GM19397 (cell line): Measurements from ENCODE around the gene FAM180B.

Experiments
- ATAC-seq: cut with Tn5 transposase; IDR thresholded peaks from one replicate; pipeline ENCODE4 v1.9.1; 2021; ENCODE audit warnings: mild to moderate bottlenecking, moderate library complexity; ENCODE audit not compliant: unreplicated experiment

Gene FAM180B

DNA sequence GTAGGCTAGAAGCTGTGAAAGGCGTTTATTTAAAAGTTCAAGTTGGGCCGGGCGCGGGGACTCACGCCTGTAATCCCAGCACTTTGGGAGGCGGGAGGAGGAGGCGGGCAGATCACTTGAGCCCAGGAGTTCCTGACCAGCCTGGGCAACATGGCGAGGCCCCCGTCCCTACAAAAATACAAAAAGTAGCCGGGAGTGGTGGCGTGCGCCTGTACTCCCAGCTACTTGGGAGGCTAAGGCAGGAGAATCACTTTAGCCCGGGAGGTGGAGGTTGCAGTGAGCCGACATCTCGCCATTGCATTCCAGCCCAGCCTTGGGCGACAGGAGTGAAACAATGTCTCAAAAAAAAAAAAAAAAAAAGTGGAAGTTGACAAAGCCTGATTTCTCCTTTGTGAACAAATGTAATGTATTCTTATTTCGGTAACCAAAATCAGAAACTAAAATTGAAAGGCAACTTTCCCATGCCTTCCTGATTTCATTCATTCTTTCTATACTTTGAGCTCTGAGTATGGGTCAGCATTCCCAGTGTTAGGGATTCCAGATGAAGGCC is 20.3 kb upstream of the FAM180B start:
- no peak for ATAC-seq

DNA sequence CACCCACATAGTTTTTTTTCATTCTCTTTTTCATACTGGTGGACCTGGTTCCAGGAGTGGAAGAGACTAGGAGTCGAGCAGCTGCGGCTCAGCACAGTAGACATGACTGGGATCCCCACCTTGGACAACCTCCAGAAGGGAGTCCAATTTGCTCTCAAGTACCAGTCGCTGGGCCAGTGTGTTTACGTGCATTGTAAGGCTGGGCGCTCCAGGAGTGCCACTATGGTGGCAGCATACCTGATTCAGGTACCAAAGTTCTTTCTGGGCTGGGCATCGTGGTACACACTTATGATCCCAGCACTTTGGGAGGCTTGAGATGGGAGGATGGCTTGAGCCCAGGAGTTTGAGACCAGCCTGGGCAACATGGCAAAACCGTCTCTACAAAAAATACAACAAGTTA is 16.8 kb upstream of the FAM180B start:
- ATAC-seq: no peak

DNA sequence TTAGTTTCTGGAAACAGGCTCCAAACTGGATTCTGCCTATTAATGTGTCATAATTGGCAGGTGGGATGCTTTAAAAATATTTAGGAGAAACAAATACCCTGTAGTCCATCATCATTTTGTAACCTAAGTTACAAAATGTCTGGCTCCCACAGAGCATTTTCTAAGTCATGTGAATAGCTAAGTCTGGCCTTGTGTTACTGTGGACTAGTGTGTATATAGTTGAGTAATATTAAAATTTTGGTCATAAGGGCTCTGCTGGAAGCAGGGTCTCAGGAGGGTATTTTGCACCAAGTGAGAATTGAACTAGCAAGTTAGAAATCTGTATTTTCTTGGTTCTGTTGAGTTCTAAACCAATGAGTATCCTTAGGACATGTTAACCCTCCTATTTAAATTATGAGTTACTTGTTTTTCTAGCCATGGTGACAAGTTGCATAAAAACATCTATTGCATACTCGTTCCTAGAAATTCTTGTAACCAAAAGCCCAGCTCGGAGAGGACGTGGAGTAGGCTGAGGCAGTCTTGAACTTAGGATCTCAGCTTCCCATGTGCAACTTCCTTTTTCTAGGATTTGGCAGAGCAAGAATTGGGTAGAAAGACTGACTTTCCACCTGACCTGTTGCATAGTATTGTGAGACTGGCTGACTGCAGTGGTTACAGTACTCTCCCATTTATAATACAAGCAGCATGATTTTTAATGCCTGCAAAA is 15.7 kb upstream of the FAM180B start:
- ATAC-seq: no peak

DNA sequence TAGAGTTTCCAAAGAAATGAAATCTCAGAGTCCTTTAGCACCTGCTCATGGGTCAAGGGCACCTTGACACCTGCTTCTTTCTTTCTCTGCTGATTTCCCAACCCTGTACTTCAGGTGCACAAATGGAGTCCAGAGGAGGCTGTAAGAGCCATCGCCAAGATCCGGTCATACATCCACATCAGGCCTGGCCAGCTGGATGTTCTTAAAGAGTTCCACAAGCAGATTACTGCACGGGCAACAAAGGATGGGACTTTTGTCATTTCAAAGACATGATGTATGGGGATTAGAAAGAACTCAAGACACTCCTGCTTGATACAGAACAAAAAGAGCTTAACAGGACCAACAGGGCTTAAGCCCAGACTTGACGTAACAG is 15.1 kb upstream of the FAM180B start:
- ATAC-seq: no peak

DNA sequence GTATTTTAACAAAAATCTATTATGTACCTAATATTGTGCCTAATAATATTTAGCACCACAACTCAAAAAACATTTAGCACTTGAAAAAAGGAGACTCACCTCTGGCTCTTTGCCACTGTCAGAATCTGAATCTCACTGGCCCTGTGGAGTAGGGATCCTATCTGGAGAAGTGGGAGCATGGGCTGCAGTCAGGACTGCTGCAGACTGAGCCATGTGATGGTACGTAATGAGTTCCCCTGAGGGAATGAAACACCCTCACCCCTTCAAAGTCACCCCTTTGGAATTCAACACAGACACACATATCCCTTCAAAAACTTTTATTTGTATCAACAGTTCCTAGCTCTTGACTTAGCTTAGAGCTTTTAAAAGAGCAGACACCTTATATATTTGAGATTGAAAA is 14.6 kb upstream of the FAM180B start:
- ATAC-seq: no peak

DNA sequence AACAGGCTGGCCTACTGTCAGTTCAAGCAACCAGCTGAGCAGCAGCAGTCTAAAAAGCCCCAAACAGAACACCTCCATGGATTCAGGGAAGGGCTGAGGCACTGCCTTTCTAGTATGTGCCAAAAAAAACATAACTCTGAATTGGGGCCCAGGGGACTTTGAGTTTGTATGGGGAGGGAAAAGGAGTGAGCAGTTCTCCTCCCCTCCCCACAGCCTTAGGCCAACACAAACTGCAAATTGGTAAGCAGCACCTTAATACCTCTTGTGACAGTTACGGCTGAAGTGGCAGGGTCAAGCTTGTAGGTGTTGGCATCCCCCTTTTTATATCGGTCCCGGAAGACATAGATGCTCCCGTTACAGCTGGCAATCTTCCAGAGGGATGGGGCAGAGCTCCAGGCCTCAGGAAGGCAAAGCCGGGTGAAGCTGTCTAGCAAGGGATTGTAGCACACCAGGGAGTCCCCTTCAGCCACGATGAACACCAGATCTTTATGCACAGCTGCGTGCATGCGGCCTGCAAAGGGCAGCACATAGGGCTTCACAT is 13.7 kb upstream of the FAM180B start:
- no peak for ATAC-seq

DNA sequence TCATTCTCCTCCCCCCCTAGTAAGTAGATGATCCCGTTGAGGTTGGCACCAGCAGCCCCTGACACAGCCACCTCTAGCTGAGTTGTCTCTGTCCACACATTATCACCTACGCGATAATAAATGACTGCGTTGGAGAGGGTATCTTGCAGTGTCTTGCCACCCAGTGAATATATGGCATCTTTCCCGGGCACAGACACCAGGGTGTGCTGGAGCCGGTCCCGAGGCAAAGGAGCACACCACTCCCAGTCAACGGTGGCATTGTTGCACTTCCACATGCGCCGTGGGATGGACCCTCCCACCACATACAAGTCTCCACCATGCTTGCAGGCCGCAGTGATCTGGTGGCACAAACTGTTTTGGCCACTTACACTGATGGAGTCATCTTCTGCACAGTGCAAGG is 13.2 kb upstream of the FAM180B start:
- ATAC-seq: no peak

DNA sequence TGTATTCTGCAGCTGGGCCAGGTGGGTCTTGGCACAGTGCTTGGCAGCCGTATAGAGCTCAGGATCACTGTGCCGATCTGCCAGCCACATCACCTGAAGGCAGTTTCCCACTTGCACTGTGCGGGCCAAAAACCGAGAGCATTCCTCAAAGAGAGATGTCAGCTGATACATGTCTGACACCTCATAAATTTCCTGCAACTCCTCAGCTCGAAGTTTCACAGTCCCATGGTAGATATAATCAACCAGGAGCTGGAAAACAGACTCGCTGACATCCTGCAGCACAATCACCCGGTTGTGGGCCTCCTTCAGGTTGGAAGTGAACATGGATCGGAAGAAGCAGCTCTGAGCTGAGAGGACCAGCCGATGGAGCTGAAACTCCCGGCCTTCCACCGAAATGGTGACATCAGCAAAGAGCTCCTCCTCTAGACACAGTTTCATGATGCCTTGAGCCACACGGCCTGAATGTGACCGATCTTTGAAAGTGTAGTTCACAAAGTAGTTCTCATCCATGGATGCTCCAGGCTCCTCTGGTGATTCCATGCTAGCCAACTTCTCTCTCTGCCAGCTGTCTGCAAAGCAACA is 8.9 kb upstream of the FAM180B start:
- no peak for ATAC-seq

DNA sequence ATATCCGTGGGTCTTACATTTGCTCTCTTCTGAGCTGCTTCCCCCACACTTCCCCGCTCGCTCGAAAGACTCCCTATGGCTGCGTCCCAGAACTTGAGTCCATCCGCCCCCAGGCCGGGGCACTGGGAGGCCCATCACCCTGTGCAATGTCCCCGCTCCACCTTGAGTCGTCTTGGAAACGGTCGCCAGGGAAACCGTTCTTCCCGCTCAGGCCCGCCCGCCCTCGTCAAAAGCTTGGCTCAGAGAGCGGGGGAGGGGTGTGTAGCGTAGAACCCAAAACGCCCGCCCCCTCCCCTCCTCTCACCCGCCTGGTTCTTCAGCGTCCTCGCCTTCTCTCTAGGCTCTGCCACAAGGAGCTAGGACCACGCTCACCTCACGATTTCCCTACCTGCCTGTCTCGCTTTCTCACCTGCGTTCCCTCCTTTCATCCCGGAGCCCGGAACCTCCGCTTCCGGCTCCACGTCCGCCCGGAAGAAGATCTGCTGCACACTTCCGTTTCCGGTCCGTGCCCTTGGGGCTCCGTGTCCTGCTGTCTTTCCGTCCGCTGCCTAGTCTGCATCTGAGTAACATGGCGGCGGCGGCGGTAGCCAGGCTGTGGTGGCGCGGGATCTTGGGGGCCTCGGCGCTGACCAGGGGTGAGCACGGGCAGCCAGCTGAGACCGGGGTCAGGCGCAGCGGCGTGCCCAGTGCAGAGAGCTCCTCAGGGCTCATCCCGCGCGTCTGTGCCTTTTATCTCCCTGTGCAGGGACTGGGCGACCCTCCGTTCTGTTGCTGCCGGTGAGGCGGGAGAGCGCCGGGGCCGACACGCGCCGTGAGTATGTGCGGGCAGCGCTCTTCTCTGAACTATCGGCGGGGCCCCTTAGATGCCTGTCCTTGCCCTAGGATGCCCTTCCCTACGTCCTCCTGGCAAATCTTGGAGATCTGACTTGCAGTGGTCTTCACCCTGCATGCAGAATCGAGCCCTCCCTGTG is 7.7 kb upstream of the FAM180B start, which contains the start of the genes KBTBD4 and NDUFS3:
TSS of gene KBTBD4 (minus strand) at position 447 of the 971 bp plus-strand sequence. CDS start at position 428, 19 bp downstream.
TSS of gene NDUFS3 (plus strand) at position 551 of the 971 bp plus-strand sequence. CDS start at position 569, 18 bp downstream.
- ATAC-seq: peak; percentile 93

DNA sequence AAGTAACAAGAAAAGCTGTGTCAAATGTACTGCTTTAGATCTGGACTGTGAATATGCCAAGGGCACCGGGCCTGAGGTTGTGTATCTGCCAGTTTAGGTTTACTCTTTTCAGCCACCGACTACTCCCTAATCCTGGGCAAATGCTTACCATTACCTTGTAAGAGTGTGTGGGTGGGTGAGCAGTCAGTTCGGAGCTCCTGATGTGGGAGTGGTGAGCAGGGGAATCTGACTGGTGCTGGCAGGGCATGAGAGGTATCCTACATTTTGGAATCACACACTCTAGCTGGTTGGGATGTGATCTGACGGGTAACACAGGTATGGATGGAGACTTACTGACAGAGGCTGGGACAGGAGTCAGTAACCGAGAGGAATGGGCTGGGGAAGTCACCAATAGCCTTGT is 2.6 kb upstream of the FAM180B start:
- no peak for ATAC-seq

DNA sequence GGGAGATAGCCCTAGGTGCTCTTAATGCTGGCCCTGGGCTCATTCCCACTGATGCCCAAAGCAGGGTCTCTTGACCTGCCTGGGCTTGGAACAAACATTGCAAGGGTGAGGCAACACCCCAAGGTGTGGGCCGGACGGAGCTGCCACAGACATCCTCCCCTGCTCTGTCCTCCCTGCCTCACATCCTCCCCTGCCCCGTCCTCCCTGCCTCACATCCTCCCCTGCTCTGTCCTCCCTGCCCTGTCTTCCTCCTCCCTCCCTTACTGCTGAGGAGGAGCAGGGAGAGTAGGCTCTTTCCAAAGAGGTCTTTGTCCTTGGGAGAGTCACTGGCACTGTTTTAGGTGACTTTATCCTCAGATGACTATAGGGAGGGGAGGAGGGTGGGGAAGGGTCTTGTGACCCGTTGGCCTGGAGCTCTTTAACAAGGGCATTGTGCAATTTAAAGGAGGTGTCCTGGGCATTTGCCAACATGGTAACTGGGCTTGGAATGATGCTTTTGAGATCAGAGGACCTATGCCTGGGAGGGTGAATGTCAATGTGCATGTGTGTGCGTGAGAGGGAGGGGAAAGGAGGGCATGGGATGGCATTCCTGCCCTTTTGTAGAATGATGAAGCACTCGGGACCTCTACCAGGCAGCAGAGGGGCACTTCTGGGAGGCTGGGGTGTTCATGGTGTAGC is 700 bp downstream of the FAM180B start:
- no peak for ATAC-seq

DNA sequence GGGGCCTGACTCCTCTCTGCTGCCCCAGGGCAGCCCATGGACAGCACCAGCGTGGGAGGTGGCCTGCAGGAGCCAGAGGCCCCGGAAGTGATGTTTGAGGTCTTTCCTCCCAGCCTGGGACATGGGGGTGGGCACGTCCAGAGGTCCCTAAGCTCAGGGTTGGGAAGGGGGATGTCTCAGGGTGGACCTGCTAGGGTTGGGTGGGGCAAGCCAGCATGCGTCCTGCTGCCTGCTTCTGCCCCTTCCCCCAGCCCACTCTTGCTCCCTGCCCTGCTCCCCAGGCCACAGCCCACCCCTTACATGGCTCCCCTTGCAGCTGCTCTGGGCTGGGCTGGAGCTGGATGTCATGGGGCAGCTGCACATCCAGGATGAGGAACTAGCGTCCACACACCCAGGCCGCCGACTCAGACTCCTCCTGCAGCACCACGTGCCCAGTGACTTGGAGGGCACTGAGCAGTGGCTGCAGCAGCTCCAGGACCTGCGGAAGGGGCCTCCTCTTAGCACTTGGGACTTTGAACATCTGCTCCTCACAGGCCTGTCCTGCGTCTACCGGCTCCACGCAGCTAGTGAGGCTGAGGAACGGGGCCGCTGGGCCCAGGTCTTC is 1.3 kb downstream of the FAM180B start:
- no peak for ATAC-seq

DNA sequence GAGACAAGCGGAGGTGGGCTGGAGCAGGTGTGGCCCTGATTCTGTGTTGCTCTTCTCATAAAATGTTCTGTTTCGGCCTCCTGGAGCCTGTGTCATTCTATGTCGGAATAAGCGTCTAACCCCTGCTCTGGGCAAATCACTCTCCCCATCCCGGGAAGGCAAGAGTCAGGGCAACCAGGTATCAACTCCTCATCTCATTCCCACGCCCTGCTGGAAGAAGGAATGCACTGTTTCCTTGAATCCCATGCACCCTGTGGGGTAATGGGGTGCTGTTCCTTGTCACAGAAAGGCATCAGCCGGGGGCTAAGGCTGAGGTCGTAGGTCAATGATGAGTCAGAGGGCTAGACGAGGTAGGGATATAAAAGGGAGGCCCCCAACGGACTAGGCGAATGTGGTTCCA is 2.6 kb downstream of the FAM180B start:
- ATAC-seq: no peak

DNA sequence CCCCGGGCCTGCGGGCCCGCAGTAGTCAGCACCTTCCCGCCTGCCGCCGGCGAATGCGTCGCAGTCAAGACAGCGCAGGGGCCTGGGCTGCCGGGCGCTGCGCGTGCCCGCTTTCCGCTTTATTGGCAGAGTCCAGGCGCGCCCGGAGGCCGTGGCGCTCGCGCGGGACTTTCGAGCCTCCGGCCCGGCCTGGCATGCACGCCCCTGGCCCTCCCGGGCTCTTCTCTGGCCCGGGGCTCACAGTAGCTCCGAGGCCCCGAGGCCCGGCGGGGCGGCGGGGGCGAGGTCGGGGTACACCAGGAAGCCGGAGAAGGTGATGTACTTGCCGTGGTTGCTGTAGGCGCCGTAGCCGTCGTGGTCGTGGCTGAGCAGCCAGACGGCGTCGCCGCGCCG is 3.1 kb downstream of the FAM180B start:
- ATAC-seq: no peak

DNA sequence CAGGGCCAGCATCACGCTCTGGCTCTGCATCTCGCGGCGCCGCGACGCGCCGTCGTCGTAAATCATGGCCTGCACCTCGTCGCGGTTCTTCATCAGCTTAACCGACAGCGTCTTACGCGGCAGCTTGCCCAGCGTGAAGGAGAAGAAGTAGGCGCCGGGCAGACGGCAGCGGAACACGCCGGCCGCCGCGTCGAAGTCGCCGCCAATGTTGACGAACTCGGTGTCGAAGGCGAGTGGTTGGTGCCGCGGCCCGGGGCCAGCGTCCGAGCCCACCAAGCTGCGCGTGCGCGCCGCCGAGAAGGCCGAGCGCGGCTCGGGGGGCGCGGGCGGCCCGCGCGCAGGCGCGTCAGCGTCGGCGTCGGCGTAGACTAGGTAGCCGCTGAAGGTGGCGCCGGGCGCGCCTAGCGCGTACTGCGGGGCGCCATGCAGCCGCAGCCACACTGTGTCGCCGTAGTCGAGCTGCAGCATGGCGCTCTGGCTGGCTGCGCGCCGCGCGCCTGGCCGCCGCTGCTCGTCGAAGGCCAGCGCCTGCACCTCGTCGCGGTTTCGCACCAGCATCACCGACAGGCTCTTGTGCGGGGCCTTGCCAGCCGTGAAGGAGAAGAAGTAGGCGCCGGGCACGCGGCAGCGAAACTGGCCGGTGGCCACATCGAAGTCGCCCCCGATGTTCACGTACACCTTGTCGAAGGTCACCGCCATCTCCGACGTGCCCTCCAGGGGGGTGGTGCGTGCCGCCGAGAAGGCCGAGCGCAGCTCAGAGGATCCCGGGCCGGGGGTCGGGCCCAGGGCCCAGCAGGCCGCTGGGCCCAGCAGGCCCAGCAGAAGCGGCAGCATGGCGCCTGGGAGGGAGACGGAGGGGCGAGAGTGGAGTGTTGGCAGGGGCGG is 3.7 kb downstream of the FAM180B start:
- no peak for ATAC-seq

DNA sequence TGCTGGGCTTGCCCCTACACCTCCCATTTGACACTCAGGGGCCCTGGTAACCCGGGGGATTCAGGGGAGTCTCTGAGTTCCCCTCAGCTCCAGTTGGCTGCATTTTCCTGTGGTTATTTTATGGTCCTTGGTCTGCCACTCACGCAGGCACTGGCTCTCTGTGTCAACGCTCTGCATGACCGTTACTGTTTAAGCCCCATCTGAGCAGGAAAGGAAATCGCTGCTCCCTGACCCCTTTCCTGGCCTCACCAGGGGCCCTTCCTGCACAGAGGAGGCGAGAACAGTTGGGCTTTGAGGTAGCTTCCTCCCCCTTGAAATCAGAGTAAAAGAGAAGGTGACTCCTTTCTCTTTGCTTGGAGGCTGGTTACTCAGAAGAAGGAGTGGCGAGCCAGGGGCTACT is 5.3 kb downstream of the FAM180B start:
- ATAC-seq: no peak

DNA sequence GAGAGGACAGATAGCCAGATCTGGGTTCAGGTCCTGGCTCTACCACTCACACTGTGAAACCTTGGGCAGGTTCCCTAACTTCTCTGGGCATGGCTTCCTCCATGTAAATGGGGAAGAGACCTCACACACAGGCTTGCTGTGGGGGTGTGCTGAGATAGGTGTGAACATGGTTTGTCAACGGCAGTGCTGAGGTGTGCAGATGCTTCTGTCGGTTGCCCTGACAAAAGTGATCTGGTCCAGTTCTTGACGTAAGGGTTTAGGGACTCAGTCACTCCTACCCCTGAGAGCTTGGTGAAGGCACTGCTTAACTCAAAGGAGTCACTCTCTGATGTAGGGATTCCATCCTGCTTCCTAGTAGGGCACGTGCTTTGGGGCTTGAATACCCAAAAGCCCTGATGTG is 5.8 kb downstream of the FAM180B start:
- no peak for ATAC-seq

DNA sequence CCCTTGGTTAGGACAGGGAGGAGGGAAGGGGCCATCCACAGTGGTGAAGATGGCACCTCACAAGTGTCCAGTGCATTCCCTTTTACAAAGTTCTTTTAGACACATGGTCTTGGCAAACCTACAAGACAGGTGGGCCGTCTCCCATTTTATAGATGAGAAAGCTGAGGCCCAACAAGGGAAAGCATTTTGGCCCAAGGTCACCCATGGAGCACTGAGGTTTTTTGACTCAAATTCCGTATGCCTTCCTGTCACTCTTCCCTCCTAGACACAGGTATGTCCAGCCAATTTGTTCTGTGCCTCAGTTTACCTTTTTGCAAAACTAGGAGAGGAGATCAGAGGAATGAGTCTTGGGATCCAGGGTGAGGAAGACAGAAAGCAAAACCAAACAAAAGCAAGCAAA is 6.5 kb downstream of the FAM180B start:
- no peak for ATAC-seq

DNA sequence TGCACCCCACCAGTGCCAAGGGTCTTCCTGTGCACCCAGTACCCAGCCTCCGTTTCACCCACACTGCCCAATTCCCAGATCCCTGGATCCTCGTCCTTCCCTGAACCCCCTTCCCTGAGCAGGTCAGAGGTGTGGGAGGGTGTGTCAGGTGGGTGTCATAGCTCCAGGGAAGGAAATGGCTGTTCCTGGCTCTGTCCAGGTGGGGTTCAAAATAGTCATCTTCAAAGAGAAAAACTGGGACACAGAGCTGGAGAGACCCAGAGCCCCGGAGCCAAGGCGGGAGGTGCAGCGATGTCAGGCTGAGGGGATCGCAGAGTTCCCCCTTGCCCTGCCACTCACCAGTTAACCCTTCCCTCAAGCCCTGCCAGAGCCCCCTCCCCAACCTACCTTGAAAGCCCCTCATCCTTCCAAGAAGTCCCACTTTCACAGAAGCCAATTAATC is 7.0 kb downstream of the FAM180B start:
- no peak for ATAC-seq
